Panc1 (cell line): ENCODE measurements around the gene MCU. TPM values are rescaled to one million over a fixed set of nuclear protein-coding genes. Genes with fewer than 3 reads are reported as not detected.

Experiments used
- ATAC-seq: fragments of 200-7000 bp; cut with Tn5 transposase; 2 replicates; pipeline ENCODE4 v1.9.1; 2020; ENCODE audit warnings: mild to moderate bottlenecking, moderate library complexity
- BruUV-seq: library from RNA; stranded (reverse); fragments of 400-500 nt; replicated peaks from 2 replicates; lab custom pipeline; 2021; lab: Mats Ljungman, UMichigan
- CTCF ChIA-PET: fragments of 300-600 bp; sonication (Branson Sonifier 250); formaldehyde crosslinking; loops from one replicate; lab custom pipeline; 2022; ENCODE audit warnings: antibody characterized with exemption; lab: Charles Lee
- POLR2A ChIA-PET: fragments of 300-600 bp; sonication (Branson Sonifier 250); formaldehyde crosslinking; loops from one replicate; lab custom pipeline; 2022; ENCODE audit warnings: antibody characterized with exemption; lab: Charles Lee
- DNase-seq: peaks from one replicate; pipeline ENCODE4 v3.0.0-alpha.2; 2010; ENCODE audit warnings: low read depth, low spot score
- H3K27ac ChIP-seq: 2 replicates; pipeline ENCODE4 v1.5.1; 2011; ENCODE audit warnings: mild to moderate bottlenecking, low read length, inconsistent platforms
- H3K27me3 ChIP-seq: fragments of 200-500 bp; sonication (Bioruptor generic); 2 replicates; pipeline ENCODE4 v1.6.0; 2014; ENCODE audit warnings: low read length, inconsistent platforms; ENCODE audit not compliant: control insufficient read depth, insufficient read depth
- H3K36me3 ChIP-seq: fragments of 200-500 bp; sonication (Bioruptor generic); 2 replicates; pipeline ENCODE4 v1.5.1; 2014; ENCODE audit warnings: inconsistent platforms, mild to moderate bottlenecking, low read length, moderate library complexity; ENCODE audit not compliant: control insufficient read depth, insufficient read depth
- H3K4me1 ChIP-seq: 2 replicates; pipeline ENCODE4 v1.5.1; 2011; ENCODE audit warnings: inconsistent platforms, mild to moderate bottlenecking, low read length, moderate library complexity; ENCODE audit not compliant: control insufficient read depth, insufficient read depth
- H3K4me3 ChIP-seq, 2 experiments: 2 replicates each; pipeline ENCODE4 v1.5.1; 2011 to 2012; ENCODE audit warnings: low read depth in 2 of 2, low read length in 2 of 2, mild to moderate bottlenecking in 2 of 2, inconsistent platforms in 1 of 2, moderate library complexity in 1 of 2
- H3K9me3 ChIP-seq: fragments of 200-500 bp; sonication (Bioruptor generic); 2 replicates; pipeline ENCODE4 v1.5.1; 2014; ENCODE audit warnings: low read depth, mild to moderate bottlenecking, inconsistent platforms, low read length, moderate library complexity; ENCODE audit not compliant: control insufficient read depth, insufficient read depth
- POLR2AphosphoS5 ChIP-seq: IDR thresholded peaks from 2 replicates; pipeline ENCODE4 v1.6.1; 2012; ENCODE audit warnings: mild to moderate bottlenecking, low read depth, low read length, moderate library complexity
- REST ChIP-seq, 2 experiments: IDR thresholded peaks; 2 replicates each; pipeline ENCODE4 v1.6.1; 2011 to 2012; ENCODE audit warnings: low read depth in 2 of 2, control low read depth in 1 of 2, low read length in 1 of 2, mild to moderate bottlenecking in 1 of 2, moderate library complexity in 1 of 2; ENCODE audit not compliant: insufficient read depth in 1 of 2
- SIN3A ChIP-seq: IDR thresholded peaks from 2 replicates; pipeline ENCODE4 v1.6.1; 2012; ENCODE audit warnings: low read depth, mild to moderate bottlenecking, low read length, moderate library complexity, borderline replicate concordance; ENCODE audit not compliant: insufficient read depth
- TCF7L2 ChIP-seq: IDR thresholded peaks from 2 replicates; pipeline ENCODE4 v1.6.1; 2011; ENCODE audit warnings: mild to moderate bottlenecking, low read depth, low read length, inconsistent platforms
- in situ Hi-C: cut with HindIII; loops from 2 replicates; pipeline ENCODE4 v1.10.0; 2016; ENCODE audit warnings: low sequenced_read_pairs, low pct_unique_long_range_greater_than_20kb
- intact Hi-C: fragments of 100-400 bp; cut with micrococcal nuclease; formaldehyde crosslinking; loops from one replicate; pipeline ENCODE4 v1.10.0; 2022; ENCODE audit not compliant: unreplicated experiment
- total RNA-seq: library from RNA; stranded (reverse); gene quantifications from one replicate; pipeline ENCODE4 v1.2.1, GENCODE V29; 2021; ENCODE audit not compliant: unreplicated experiment
- TF ChIP-seq, protein P1 (sequence below): fragments of 450-650 bp; IDR thresholded peaks from 2 replicates; pipeline ENCODE4 v1.5.1; 2017; ENCODE audit warnings: mild to moderate bottlenecking

Gene MCU
- total RNA-seq, 1 experiment from 2014 or later = 31.6 TPM

- Histone ChIP-seq H3K4me3 (no peak overlapping the region), H3K36me3 (no peaks in the 10 kb centered on the region), H3K27me3 (no peaks in the 10 kb centered on the region), H3K27ac (no peak overlapping the region), H3K9me3 (no peaks in the 10 kb centered on the region), H3K4me1 (no peaks in the 10 kb centered on the region)
- CTCF ChIA-PET = no interaction called here
- intact Hi-C loops = no loop called here
- POLR2A ChIA-PET = no interaction called here
- TF ChIP-seq TCF7L2 (no peak), SIN3A (no peak), REST (IDR thresholded peaks at IDR 0.05; ENCODE audit: insufficient read depth in 1 of 2, low read depth in 2 of 2, low read length in 1 of 2) (no peak), POLR2AphosphoS5 (no peak)
- TF ChIP-seq, protein P1, sequence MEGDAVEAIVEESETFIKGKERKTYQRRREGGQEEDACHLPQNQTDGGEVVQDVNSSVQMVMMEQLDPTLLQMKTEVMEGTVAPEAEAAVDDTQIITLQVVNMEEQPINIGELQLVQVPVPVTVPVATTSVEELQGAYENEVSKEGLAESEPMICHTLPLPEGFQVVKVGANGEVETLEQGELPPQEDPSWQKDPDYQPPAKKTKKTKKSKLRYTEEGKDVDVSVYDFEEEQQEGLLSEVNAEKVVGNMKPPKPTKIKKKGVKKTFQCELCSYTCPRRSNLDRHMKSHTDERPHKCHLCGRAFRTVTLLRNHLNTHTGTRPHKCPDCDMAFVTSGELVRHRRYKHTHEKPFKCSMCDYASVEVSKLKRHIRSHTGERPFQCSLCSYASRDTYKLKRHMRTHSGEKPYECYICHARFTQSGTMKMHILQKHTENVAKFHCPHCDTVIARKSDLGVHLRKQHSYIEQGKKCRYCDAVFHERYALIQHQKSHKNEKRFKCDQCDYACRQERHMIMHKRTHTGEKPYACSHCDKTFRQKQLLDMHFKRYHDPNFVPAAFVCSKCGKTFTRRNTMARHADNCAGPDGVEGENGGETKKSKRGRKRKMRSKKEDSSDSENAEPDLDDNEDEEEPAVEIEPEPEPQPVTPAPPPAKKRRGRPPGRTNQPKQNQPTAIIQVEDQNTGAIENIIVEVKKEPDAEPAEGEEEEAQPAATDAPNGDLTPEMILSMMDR = no peak
- DNase-seq (no peak), ATAC-seq (no peak)
- BruUV-seq = no TSS peak
- in situ Hi-C loops = no loop called here
These were observed 159.6 kb downstream of the MCU start for GRCh38 chr10:72851509-72851908.

DNA sequence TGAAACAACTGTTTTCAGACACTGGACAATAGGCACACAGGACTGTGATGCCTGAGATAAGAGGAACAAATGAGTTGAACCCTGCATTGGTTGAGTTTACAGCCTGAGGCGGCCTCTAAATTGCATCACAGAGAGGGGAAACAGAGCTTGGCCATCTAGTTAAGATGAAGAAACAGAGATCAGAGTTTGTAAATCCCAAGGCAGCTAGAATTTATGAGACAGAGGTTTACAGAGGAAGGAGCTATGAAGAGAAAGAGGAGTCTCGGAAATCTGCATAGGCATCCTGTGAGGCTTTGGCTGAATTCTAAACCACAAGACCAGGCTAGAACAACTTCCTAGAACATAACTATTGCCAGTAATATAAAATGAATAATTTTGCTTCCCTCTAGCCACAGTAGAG, 160.6 kb downstream of the MCU start:
- ATAC-seq = no peak
- intact Hi-C loops (no loop called here), in situ Hi-C loops (no loop called here)
- H3K27me3 ChIP-seq = no peaks in the 10 kb centered on the region
- no peak overlapping the region for H3K27ac ChIP-seq
- H3K4me3 ChIP-seq = no peak overlapping the region
- no peaks in the 10 kb centered on the region for H3K36me3 ChIP-seq
- no peaks in the 10 kb centered on the region for H3K4me1 ChIP-seq
- ChIA-PET CTCF (no interaction called here), POLR2A (interaction anchor here (0.6 kb wide), 1 partner anchor 441 kb away, joined by 3 read pairs; no protein-coding TSS in a partner anchor)
- no peak for TF ChIP-seq POLR2AphosphoS5
- TF ChIP-seq TCF7L2 = no peak
- TF ChIP-seq REST (IDR thresholded peaks at IDR 0.05; ENCODE audit: insufficient read depth in 1 of 2, low read depth in 2 of 2, low read length in 1 of 2) = no peak
- TF ChIP-seq, protein P1 = no peak
- TF ChIP-seq SIN3A = no peak
- DNase-seq = no peak
- no TSS peak for BruUV-seq
- H3K9me3 ChIP-seq = no peaks in the 10 kb centered on the region
